Measurements from ENCODE around the gene CHN1.

- TF ChIP-seq CTCF (IDR thresholded peaks at IDR 0.05) (no peak), ZFX (IDR thresholded peaks at IDR 0.05; ENCODE audit: borderline replicate concordance) (no peak)
Measured at GRCh38 chr2:174766271-174766670, 238.9 kb downstream of the CHN1 start.

Data from 22Rv1 (cell line).